GM08714 (cell line): ENCODE measurements around the gene FGD4.

Source experiments
- H3K4me3 ChIP-seq: fragments of 200-500 bp; sonication (Bioruptor generic); 2 replicates; pipeline ENCODE4 v1.5.1; 2014; ENCODE audit warnings: mild to moderate bottlenecking, low read length, inconsistent platforms
- ZNF274 ChIP-seq: IDR thresholded peaks from 2 replicates; pipeline ENCODE4 v1.6.1; 2012; ENCODE audit warnings: mild to moderate bottlenecking, low read depth, low read length

FGD4 gene

GRCh38 chr12:32483499-32483898 lies 84.1 kb downstream of the FGD4 start:
- H3K4me3 ChIP-seq: no peak overlapping the region
- TF ChIP-seq ZNF274: no peak

DNA sequence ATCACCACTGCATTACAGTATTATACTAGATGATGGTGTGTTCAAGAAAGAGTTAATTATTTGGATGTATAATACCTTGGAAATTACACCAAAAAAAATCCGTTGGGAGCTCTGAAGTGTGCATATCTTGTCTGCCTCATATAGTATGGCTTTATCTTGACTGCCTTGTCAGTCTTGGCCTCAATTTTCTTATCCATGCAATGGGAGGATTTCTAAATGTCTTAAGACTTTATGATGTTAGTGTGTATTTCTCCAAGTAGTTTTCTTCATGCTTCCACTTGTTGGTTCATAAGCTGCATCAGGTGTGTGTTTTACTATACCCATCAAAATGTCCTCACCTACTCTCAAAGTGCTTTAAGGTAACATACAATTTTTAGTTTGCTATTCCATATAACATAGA lies 84.6 kb downstream of the FGD4 start:
- no peak overlapping the region for H3K4me3 ChIP-seq
- no peak for TF ChIP-seq ZNF274

DNA sequence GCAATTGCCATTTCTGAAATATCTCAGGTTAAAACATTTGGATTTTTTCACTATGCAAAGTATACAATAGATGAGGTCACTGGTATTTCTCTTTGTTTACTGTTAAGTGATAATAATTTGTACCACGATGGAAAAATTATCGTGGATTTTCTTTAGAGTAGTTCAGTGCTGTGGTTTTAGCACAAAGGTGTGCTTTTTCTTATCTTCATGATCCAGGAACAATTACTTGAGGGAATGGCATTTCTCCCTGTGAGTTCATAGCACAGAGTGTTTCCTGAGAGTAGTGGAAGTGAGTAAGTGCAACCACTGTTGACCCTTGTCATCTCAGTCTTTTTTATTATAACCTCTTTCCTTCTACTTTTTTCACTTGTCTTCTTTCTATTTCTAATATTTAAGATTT lies 86.8 kb downstream of the FGD4 start:
- H3K4me3 ChIP-seq: no peak overlapping the region

DNA sequence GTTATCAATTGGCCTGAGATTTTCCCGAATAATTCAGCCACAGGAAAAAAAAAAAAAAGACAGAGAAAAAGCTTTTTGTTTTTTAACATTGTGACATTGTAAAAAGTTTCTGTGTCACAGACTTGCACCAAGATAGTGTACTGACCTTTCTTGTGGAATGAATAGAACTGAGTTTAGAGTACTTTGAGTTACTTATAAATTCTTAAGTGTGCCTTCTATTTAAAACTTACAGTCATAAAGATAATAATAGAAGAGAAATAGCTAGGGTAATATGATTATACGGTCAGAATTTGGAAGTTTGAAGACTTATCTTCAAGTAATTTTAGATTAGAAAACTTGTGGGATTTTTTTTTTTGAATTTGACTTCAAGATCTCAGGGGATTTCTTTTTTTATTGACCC lies 88.8 kb downstream of the FGD4 start:
- TF ChIP-seq ZNF274: no peak
- no peak overlapping the region for H3K4me3 ChIP-seq

More for the DNA sequence above, 86.8 kb downstream of the FGD4 start:
- TF ChIP-seq ZNF274: no peak

- TF ChIP-seq ZNF274: no peak
- H3K4me3 ChIP-seq: no peak overlapping the region
These were observed 89.7 kb downstream of the FGD4 start for GRCh38 chr12:32489070-32489469.

GRCh38 chr12:32490801-32491200 lies 91.4 kb downstream of the FGD4 start:
- no peak overlapping the region for H3K4me3 ChIP-seq

DNA sequence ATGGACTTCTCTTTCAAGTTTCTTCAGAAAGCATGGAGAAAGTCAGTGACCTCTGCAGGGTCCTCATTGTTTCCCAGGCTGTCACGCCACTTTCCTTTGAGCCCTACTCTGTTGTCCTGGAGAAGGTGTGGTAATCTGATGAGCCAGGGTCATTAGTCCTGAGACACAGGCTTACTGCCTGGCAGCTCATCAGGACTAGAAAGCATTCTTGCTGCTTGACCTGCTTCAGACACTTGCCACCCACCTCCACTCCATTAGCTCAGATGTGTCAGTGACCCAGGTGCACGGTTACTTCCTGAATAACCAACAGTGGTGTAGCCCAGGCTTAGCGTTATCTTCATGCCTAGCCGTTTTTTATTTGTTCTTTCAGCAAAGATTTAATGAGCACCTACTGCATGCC lies 93.9 kb downstream of the FGD4 start:
- no peak overlapping the region for H3K4me3 ChIP-seq
- TF ChIP-seq ZNF274: no peak

More at GRCh38 chr12:32490801-32491200, 91.4 kb downstream of the FGD4 start:
- TF ChIP-seq ZNF274: no peak

DNA sequence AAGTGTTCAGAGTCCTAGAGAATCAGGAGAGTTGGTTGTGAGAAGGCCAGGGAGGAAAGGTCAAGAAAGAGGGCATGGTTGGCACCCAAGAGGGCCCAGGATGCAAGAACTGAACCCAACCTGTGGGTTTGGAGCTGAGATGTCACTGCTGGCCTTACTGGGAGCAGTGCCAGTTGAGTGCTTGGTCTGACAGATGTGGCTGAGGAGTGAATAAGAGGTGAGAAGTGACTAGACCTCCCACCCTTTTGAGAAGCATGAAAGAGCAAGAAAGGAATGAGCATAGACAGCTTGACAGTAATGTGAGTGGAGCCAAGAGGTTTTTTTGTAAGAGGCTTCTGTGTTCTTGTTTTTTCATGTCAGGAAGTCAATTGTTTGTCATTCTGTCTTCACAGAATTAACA lies 95.3 kb downstream of the FGD4 start:
- H3K4me3 ChIP-seq: no peak overlapping the region
- TF ChIP-seq ZNF274: no peak

DNA sequence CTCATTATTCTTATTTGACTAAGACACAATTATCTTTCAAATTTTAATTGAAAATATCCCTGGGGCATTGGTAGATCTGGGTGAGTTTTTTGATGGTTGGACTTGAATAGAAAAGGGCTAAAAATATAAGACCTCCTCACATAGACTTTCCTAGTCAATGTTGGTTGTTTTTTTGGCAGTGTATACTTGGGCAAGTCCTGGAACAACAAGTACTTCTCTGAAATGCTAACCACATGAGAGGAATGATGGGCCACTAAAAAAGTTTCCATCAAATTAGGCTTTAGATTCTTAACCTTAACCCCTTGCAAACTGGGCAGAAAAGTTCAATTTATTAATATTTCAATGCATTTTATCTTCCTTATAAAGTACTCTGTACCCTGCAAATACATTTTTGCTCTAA lies 97.6 kb downstream of the FGD4 start:
- no peak overlapping the region for H3K4me3 ChIP-seq
- TF ChIP-seq ZNF274: no peak

GRCh38 chr12:32497864-32498263 lies 98.5 kb downstream of the FGD4 start:
- H3K4me3 ChIP-seq: no peak overlapping the region
- TF ChIP-seq ZNF274: no peak

- no peak for TF ChIP-seq ZNF274
- no peak overlapping the region for H3K4me3 ChIP-seq
These were observed 99.7 kb downstream of the FGD4 start for GRCh38 chr12:32499048-32499447.

DNA sequence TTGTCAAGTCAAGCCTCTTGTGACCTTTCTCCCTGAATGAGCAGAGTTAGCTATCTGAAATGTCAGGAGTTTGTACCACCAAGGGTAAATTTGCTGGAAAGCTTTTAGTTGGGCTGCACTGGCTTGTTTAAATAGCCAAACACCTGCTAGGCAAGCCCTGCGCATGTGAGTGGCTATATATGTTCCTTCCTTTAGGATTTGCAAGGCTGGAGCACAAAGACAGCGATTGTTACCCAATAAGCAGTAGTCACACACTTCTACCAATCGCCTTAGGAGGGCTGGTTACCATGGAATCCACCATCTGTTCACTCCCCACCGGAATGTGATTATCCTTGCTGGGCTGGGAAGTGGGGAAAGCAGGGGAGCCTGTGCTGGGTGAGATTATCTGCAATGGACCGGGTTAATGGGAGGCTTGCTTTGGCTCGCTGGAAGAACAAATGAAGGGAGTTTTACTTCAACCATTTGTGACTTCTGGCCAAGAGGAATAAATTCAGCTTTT lies 102.5 kb downstream of the FGD4 start:
- H3K4me3 ChIP-seq: no peak overlapping the region
- TF ChIP-seq ZNF274: no peak

DNA sequence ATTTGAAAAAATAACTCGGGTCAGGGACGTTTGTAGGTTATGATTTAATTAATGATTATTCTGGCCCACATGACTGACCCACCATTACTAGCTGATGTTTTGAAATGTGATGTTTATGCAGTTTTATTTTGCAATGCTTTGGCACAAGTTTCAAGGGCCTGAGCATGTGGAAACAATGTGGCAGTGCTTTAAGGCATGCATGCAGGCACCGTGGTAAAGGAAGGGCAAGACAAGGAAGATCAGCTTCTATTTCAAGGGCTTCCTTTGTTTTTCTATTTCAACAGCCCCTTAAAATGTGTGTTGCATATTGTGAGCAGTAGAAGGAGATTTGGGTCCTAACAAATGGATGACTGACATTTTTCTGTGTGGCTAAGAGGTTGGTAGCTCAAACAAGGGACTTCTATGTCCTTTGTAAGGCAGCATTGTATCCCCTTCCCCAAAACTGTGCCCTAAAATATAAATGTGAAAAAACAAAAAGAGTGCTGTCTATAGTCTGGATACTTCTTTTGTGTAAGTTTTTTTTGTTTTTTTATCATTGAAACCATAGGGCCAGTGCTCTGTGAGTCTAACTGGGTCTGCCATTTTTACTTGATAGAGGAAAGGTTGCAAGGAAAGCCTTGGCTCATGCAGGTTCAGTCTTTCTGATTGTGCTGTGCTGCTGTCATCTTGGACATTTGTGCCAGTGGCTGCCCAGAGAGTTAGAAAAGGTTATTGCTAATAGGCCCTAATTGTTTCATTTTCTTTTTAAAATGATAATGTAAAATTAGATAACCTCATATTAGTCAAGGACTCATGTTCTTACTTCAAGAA lies 103.5 kb downstream of the FGD4 start:
- TF ChIP-seq ZNF274: no peak
- H3K4me3 ChIP-seq: no peak overlapping the region

- no peak for TF ChIP-seq ZNF274
- H3K4me3 ChIP-seq: no peak overlapping the region
These were observed 104.4 kb downstream of the FGD4 start for GRCh38 chr12:32503730-32504129.

DNA sequence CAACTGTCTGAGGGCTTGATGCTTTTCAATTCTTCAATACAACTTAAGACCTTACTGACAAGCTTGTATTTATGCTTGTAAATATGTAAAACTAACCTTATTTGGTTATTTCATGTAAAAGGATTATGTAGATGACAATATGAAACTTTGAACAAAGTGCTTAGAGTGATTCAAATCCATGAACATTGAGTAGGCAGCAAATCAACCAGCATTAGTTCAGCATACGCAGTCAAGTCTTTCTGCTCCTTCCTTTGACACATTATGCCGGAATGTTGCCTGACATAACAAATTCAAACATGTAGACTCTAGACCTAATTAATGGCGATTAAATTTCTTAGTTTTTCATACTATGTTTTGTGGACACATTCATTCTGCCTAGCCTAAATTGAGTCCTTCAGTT lies 105.2 kb downstream of the FGD4 start:
- H3K4me3 ChIP-seq: no peak overlapping the region

More for the DNA sequence above, 105.2 kb downstream of the FGD4 start:
- no peak for TF ChIP-seq ZNF274
